DMS114 treated with DMSO at 0.1 percent for 48 hours (cell line): ENCODE results near the gene ERN1.
A peak's percentile ranks its signal among the peaks of the same experiment; 100 is the strongest.
"Not testable (repeated sequence)": the region's sequence is repeated elsewhere in the genome, so short reads cannot be mapped to it uniquely, and the experiment has no call there.

Experiments
- DNase-seq: peaks from one replicate; lab custom pipeline; 2025; ENCODE audit not compliant: unreplicated experiment; lab: John Stamatoyannopoulos, UW

ERN1 gene

DNA sequence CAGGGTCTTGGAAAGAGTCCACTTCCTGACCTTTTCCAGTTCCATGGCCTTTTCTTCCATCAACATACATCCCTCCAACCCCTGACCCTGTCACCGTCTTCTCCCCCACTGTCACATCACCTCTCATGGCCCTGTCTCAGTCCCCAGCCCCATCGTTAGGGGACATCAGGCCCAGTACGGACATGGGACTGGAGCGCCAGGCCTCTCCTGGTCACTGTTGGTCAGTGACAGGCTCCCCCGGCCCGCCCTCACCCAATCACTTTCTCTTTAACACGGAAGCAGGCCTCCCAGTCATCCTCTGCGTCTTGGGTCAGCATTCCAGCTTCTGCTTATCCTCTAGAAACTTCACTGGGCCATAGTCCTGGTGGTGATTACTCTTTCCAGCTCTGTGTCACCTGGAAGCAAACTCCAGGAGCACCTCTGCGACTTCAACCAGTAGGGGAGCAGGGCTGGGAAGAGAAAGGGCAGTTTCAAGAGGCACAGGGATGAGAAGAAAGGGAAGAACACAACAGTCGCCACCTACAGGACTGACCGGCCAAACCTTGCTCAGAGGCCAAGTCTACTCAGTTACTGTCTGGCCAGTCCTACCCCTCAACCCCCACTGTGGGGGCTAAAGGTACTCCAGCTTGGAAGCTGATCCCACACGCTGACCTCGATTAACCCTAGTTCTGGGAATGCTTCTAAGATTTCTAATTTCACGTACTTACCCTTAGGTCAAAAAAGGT, 93.6 kb downstream of the ERN1 start:
- DNase-seq: no peak

DNA sequence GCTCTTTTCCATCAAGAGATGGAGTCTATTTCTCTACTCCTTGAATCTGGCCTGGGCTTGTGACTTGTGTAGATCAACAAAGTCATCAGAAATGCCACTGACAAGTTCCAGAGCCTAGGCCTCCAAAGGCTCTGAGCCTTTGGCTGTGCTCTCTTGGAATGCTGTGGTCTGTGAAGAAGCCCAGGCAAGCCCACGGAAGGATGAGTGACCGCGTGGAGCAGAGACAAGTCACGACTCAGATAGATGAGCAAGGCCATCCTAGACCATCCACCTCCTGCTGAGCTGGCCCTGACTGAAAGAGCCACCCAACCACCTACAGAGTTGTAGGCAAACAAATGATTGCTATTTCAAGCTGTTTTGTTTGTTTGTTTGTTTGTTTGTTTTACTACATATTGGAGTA, 97.9 kb downstream of the ERN1 start:
- DNase-seq: no peak

DNA sequence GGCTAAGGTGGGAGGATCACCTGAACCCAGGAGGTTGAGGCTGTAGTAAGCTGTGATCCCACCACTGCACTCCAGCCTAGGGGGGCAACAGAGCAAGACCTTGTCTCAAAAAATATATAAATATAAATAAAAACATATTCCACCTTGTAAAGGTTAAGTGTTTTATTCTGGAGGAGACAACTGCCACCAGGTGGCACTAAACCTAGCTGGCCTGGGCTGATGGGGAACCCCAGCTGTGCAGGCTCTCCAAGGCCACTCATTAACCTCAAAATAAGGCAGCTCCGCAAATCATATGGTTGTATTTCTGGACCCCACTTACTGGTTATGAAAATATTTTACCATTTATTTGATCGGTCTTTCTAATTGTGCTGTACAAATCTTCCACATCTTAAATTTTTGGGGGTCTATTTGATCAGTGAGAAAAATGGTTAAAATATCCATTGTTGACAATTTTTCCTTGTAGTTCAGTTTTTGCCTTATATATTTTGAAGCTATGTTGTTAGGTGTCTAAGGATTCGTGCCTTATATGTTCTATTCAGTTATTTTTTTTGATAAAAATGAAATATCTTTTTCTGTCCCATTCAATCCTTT, 101.0 kb downstream of the ERN1 start:
- peak; percentile 18 for DNase-seq

- DNase-seq: peak; percentile 55
Measured at GRCh38 chr17:64025732-64026294, 104.1 kb downstream of the ERN1 start.

GRCh38 chr17:64024781-64025731, 104.9 kb downstream of the ERN1 start:
- no peak for DNase-seq

DNA sequence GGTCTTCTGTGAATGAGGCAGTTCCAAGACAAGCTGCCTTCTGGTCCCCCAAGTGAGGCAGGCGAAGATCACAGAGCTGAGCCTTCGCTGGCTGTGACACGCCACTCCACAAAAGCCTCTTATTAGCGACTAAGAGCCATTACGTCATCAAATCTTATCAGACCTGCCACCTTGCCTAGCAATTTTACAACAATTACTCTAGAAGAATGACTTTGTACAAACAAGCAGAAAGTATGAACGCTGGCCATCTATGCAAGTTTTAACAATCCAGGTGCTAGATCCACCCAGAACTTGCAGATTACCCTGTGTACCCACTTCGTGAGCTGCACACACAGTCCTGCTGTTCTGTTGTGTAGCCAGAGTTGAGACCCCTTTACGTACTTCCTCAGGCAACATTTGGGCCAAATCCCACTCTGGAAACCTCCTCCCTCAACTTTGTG, 105.7 kb downstream of the ERN1 start:
- no peak for DNase-seq

GRCh38 chr17:64022611-64023063, 107.3 kb downstream of the ERN1 start:
- DNase-seq: no peak

DNA sequence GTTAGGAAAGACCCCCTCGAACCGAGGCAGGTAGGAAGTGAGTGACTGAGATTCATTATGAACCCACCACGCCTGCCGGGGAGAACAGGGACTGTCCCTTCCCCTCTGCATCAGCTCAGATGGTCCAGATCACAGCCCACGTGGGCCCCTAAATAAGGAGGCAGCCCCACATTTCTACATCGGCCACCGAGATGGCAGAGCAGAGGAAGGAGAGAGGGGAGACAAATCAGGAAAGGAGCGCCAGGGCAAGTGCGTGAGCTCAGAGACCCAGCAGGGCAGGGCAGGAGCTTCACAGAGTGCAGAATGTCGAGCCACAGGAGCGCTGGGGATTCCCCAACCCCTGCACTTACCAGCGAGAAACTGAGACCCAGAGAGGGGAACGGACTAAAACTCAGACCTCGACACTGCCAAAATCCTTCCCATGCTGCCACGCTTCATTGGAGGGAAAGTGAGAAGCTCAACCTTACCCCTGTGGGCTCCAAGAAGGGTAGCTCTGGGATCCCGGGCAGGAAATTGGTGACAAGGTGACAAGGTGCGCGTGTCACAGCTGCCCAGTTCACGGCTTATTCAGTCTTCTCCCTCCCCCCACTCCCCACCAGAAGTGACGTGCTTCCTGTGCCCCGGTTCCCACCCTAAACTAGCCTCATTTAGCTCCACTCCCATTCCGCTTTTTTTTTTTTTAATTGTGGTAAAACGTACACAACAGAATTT, 109.7 kb downstream of the ERN1 start, which contains the start of gene ICAM2:
TSS of gene ICAM2 (minus strand) at position 578 of the 711 bp plus-strand sequence. CDS start 13,942 bp downstream, outside the sequence.
- no peak for DNase-seq

DNA sequence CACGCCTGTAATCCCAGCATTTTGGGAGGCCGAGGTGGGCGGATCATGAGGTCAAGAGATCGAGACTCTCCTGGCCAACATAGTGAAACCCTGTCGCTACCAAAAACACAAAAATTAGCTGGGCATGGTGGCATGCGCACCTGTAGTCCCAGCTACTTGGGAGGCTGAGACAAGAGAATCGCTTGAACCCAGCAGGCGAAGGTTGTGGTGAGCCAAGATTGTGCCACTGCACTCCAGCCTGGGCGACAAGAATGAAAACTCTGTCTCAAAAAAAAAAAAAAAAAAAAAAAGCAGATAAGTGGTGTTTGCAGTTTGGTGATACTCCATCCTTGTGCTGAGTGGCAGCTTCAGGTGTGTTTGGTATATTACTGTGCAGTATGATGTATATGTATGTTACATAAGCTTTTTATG, 110.4 kb downstream of the ERN1 start:
- not testable (repeated sequence) for DNase-seq

GRCh38 chr17:64017381-64017980, 112.5 kb downstream of the ERN1 start:
- no peak for DNase-seq

GRCh38 chr17:64016974-64017373, 113.0 kb downstream of the ERN1 start:
- no peak for DNase-seq

DNA sequence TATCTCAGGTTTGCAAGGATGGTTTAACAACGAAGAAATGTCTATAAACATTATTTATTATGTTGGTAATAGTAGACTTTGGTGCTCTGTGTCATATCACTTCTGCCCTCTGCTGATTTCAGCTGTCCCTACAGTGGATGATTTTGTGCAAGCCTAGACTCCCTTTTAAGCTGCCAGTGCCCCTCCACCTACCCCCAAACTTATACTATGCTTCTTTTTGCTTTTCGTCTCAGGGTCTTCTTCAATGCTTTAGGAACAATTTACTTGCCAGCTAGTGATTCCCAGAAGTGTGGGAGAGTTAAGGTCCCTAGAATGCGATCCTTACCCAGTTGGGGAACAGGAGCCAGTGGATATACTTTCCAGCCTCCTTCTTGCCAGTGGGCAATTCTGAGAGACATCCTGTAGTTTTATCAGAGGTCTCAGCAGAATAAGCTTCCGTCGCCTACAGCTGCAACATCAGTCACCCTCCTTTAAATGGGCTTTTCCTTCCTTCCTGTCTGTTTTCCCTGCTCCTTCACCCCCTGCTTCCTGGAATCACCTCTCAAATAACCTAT, 113.6 kb downstream of the ERN1 start:
- DNase-seq: no peak

DNA sequence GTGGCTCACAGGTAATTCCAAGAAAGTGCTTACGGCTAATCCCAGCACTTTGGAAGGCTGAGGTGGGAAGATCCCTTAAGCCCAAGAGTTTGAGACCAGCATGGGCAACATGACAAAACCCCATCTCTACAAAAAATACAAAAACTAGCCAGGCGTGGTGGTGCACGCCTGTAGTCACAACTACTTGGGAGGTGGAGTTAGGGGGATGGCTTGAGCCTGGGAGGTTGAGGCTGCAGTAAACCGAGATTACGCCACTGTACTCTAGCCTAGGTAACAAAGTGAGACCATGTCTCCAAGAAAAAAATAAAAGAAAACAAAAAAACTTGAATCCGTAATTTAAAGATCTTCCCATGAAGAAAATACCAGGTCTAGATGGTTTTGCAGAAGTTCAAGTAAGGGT, 114.5 kb downstream of the ERN1 start:
- no peak for DNase-seq

DNA sequence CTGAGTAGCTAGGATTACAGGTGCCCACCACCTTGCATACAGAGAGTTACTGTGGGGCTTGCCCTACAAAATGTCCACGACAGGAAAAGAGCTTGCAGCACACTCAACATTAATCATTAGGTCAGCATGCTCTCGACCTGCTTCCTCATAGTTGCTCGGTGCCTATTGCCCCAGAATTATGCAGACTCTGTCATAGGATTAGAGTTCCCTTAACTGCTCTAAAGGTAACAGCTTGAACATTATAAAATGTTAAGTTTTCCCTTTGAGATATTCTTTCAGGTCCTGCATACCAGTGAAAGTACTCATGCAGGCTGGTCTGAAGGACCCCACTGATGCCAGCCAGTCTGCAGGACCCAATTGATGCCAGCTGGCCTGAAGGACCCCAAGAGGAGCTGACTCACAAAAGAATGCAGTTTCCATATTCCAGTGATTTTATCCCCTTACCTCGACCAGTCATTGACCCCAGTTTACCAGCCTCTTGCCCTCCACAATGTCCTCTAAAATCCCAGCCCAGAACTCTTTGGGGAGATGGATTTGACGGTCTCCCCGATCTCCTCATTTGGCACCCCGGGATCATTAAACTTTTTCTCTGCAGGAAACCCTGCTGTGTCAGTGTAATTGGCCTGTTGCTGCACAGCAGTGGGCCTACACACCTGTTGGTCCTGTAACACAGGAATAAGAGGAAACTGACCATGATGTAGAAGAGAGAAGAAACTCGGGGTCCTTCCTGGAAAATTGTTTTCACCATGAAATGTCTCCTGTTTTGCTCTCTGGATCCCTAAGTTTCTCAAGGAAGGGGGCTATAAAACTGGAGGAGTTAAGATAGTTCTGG, 120.2 kb downstream of the ERN1 start:
- no peak for DNase-seq

DNA sequence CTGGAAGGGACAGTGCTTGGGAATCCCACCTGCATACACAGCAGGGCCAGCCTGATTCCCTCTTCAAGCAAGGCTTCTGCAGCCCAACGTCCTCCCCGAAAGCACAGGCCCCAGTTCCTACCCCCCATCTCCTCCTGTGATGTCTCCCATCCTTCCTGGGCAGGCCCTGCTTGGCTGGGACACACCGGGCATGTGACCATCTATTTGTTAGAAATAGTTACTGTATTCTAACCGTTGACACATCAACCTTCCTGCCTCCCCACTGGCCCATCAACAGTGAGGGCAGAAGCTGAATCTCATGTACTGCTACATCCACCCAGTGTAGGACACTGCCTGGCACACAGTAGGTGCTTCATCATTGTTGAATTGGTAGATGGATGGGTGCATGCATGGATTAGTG, 121.1 kb downstream of the ERN1 start:
- no peak for DNase-seq

DNA sequence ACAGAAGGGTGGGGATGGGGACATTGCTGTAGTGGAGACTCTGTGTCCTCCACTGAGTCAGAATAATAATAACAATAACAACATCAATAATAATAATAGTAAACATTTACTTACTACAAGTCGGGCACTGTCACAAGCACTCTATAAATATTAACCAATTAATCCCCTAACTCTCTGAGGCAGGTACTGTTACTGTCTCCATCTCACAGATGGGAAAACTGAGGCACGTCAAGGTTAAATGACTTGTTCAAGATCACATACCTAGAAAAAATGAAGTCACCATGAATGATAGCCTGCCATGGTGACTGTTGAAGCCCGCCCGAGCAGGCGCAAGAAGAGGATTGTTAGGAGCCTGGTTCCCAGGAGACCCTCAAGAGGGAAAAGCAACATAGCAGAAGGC, 121.6 kb downstream of the ERN1 start:
- no peak for DNase-seq

DNA sequence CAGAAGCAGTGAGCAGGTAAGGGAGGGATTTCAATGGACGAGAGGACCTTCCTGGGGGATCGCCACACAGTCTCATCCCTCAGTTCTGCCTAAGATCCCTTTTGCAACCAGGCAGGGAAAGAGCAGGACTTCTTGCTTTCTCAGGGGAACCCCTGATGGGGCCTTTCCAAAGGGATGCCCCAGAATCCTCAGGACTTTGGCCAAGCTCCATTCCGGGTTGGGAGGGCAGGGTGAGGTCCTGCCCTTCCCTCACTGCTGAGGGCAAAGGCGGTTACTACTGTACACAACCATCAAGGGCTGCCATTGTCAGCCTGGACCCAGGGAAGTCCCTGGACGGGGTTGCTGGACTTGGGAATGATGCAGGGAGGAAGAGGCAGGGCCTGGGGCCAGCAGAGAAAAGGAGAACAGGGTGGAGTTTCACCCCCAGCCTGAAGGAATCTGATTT, 122.1 kb downstream of the ERN1 start:
- no peak for DNase-seq

- DNase-seq: not testable (repeated sequence)
Measured at GRCh38 chr17:64007089-64007837, 122.7 kb downstream of the ERN1 start.
